Upper lobe of left lung (tissue), 6 donors: ENCODE measurements around the gene STAT5B. TPM values are rescaled to one million over a fixed set of nuclear protein-coding genes. Genes with fewer than 3 reads are reported as not detected.
A peak's percentile ranks its signal among the peaks of the same experiment; 100 is the strongest.
"Not testable (repeated sequence)": the region's sequence is repeated elsewhere in the genome, so short reads cannot be mapped to it uniquely, and the experiment has no call there.

Source experiments
- ATAC-seq, 2 donors: fragments of 200-7000 bp; cut with Tn5 transposase; one replicate each; pipeline ENCODE4 v1.9.1; 2022; ENCODE audit warnings: mild to moderate bottlenecking in 2 of 2, moderate library complexity in 2 of 2; ENCODE audit not compliant: low FRiP score in 2 of 2
- DNase-seq, 2 donors: peaks; one replicate each; pipeline ENCODE4 v3.0.0-alpha.2; 2019 to 2020
- H3K27ac ChIP-seq, 4 donors: fragments of 200-600 bp; sonication (generic); one replicate each; pipeline ENCODE4 v1.5.1; 2016 to 2019
- H3K27me3 ChIP-seq, 4 donors: fragments of 200-600 bp; sonication (generic); one replicate each; pipeline ENCODE4 v1.5.1; 2017 to 2019
- H3K36me3 ChIP-seq, 4 donors: fragments of 200-600 bp; sonication (generic); one replicate each; pipeline ENCODE4 v1.5.1; 2016 to 2019
- H3K4me1 ChIP-seq, 4 donors: fragments of 200-600 bp; sonication (generic); one replicate each; pipeline ENCODE4 v1.5.1; 2018 to 2019
- H3K4me3 ChIP-seq, 4 donors: fragments of 200-600 bp; sonication (generic); one replicate each; pipeline ENCODE4 v1.5.1; 2017 to 2019; ENCODE audit warnings: mild to moderate bottlenecking in 2 of 4, moderate library complexity in 1 of 4
- H3K9me3 ChIP-seq, 4 donors: fragments of 200-600 bp; sonication (generic); one replicate each; pipeline ENCODE4 v1.5.1; 2018 to 2019
- EP300 ChIP-seq, 4 donors: sonication (generic); formaldehyde crosslinking; IDR thresholded peaks; one replicate each; pipeline ENCODE4 v1.5.1; 2017; ENCODE audit warnings: antibody characterized with exemption in 4 of 4, control low read depth in 2 of 4
- POLR2A ChIP-seq, 4 donors: fragments of 450-650 bp; IDR thresholded peaks; one replicate each; pipeline ENCODE4 v1.5.1; 2016 to 2017; ENCODE audit warnings: antibody characterized with exemption in 4 of 4, mild to moderate bottlenecking in 2 of 4
- POLR2AphosphoS5 ChIP-seq, 2 donors: sonication (generic); formaldehyde crosslinking; IDR thresholded peaks; one replicate each; pipeline ENCODE4 v1.5.1; 2017; ENCODE audit warnings: antibody characterized with exemption in 2 of 2
- WGBS, 2 donors: methylation state at CpG; one replicate each; pipeline ENCODE4 v1.1.5; 2017 to 2018; 5-methylcytosine and 5-hydroxymethylcytosine counted together
- total RNA-seq, 6 donors: library from RNA; depleted of rRNA in 4 of 6; stranded (reverse); fragments of >200 nt in 4 of 6; gene quantifications; one replicate each; pipeline versions ENCODE4 v1.1.0 to v1.2.1, GENCODE V29; 2016 to 2021
- TF ChIP-seq, protein P1 (sequence below), 6 experiments: fragments of 450-650 bp in 4 of 6; fragments of 200-600 bp in 2 of 6; sonication (generic) in 2 of 6; IDR thresholded peaks; one replicate each; pipeline ENCODE4 v1.5.1; 2016 to 2019; ENCODE audit warnings: antibody characterized with exemption in 6 of 6
- donor health status: DM: no; HTN: no; CAD: no; lungs with moderate emphysema.
- donor health status: DM: no; HTN: yes; CAD: no; lungs with severe emphysema.

The STAT5B gene
- total RNA-seq, 6 donors from 2014 or later, result 48.6 to 115 (median 66.3) TPM

- no peaks in the 10 kb centered on the region for H3K9me3 ChIP-seq
- H3K27ac ChIP-seq, result peak overlapping the region; percentile 90 to 96 (median 92)
- no peaks in the 10 kb centered on the region for H3K27me3 ChIP-seq
- DNase-seq, result peak in 1 of 2 donors; percentile 46
- 95 to 96% methylated on average over 5 of the region's 5 CpGs for WGBS, 2 donors
- no peaks in the 10 kb centered on the region for H3K36me3 ChIP-seq
- no peak for TF ChIP-seq EP300 (IDR thresholded peaks at IDR 0.05)
- TF ChIP-seq, protein P1, sequence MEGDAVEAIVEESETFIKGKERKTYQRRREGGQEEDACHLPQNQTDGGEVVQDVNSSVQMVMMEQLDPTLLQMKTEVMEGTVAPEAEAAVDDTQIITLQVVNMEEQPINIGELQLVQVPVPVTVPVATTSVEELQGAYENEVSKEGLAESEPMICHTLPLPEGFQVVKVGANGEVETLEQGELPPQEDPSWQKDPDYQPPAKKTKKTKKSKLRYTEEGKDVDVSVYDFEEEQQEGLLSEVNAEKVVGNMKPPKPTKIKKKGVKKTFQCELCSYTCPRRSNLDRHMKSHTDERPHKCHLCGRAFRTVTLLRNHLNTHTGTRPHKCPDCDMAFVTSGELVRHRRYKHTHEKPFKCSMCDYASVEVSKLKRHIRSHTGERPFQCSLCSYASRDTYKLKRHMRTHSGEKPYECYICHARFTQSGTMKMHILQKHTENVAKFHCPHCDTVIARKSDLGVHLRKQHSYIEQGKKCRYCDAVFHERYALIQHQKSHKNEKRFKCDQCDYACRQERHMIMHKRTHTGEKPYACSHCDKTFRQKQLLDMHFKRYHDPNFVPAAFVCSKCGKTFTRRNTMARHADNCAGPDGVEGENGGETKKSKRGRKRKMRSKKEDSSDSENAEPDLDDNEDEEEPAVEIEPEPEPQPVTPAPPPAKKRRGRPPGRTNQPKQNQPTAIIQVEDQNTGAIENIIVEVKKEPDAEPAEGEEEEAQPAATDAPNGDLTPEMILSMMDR (IDR thresholded peaks at IDR 0.05), result no peak
- peak in 1 of 2 donors; percentile 40 for TF ChIP-seq POLR2AphosphoS5 (IDR thresholded peaks at IDR 0.05)
- TF ChIP-seq POLR2A (IDR thresholded peaks at IDR 0.05), result no peak
- no peak overlapping the region for H3K4me3 ChIP-seq
- ATAC-seq, result peak in 1 of 2 donors; percentile 8
- H3K4me1 ChIP-seq, result peaks cover 24 to 64% (median 45%) of the 10 kb centered on the region in 4 donors
Observed at GRCh38 chr17:42247734-42248133, 28.5 kb downstream of the STAT5B start.

GRCh38 chr17:42246515-42246914 lies 29.7 kb downstream of the STAT5B start:
- peaks cover 24 to 67% (median 43%) of the 10 kb centered on the region in 4 donors for H3K4me1 ChIP-seq
- DNase-seq, result no peak
- H3K4me3 ChIP-seq, result no peak overlapping the region
- WGBS, 2 donors, result 69 to 72% methylated on average over 7 of the region's 7 CpGs
- no peaks in the 10 kb centered on the region for H3K27me3 ChIP-seq
- H3K36me3 ChIP-seq, result no peaks in the 10 kb centered on the region
- H3K27ac ChIP-seq, result peak overlapping the region; percentile 9 to 96 (median 91)
- no peak for ATAC-seq
- TF ChIP-seq, protein P1 (IDR thresholded peaks at IDR 0.05), result no peak
- no peak for TF ChIP-seq POLR2AphosphoS5 (IDR thresholded peaks at IDR 0.05)
- no peak for TF ChIP-seq POLR2A (IDR thresholded peaks at IDR 0.05)
- TF ChIP-seq EP300 (IDR thresholded peaks at IDR 0.05), result no peak
- H3K9me3 ChIP-seq, result no peaks in the 10 kb centered on the region

DNA sequence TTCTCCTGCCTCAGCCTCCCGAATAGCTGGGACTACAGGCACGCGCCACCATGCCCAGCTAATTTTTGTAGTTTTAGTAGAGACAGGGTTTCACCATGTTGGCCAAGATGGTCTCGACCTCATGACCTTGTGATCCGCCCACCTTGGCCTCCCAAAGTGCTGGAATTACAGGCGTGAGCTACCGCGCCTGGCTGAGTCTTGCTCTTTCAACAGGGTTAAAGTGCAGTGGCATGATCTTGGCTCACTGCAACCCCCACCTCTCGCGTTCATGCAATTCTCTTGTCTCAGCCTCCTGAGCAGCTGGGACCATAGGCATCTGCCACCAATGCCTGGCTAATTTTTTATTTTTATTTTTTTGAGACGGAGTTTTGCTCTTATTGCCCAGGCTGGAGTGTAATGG lies 31.0 kb downstream of the STAT5B start:
- not testable (repeated sequence) for H3K27ac ChIP-seq, DNase-seq, H3K36me3 ChIP-seq, H3K4me3 ChIP-seq, H3K27me3 ChIP-seq, ATAC-seq, H3K9me3 ChIP-seq
- WGBS, 2 donors, result 92 to 95% methylated on average over 11 of the region's 11 CpGs
- peaks cover 20 to 54% (median 33%) of the 10 kb centered on the region in 4 donors for H3K4me1 ChIP-seq

DNA sequence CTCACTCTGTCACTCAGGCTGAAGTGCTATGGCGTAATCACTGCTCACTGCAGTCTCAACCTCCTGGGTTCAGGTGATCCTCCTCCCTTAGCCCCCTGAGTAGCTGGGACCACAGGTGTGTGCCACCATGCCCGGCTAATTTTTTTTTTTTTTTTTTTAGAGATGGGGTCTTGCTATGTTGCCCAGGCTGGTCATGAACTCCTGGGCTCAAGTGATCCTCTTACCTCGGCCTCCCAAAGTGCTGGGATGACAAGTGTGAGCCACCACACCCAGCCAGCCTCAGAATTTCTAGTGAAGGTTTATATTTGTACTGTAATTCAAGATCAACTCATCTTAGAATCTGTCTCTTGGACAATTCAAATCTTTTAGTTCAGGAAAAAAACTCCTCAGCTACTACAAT lies 32.1 kb downstream of the STAT5B start:
- not testable (repeated sequence) for H3K36me3 ChIP-seq, DNase-seq, H3K4me3 ChIP-seq, H3K27me3 ChIP-seq, ATAC-seq, H3K9me3 ChIP-seq, H3K27ac ChIP-seq
- WGBS, 2 donors, result 94 to 95% methylated on average over 3 of the region's 3 CpGs
- peaks cover 12 to 46% (median 22%) of the 10 kb centered on the region in 4 donors for H3K4me1 ChIP-seq

DNA sequence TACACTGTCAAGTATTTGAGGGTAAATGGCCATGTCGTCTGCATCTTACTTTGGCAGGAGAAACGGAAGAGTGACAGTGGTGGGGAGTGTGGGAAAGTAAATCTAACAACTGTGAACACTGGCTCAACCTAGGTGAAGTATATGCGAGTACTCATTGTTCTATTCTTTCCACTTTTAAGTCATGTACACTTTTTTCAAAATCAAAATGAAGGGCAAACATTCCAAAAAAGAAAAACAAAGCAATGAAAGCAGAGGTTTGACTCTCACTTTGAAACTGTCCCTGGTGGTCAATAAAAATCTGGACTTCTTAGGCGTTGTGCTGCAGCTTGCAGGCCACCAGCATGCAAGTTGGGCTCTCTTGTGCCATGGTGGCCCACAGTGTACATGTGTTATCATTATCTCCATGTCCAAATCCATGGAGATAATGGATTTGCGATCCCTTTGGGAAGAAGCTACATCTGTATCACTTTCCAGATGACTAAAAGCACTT lies 32.7 kb downstream of the STAT5B start:
- Histone ChIP-seq H3K9me3 (no peaks in the 10 kb centered on the region), H3K4me3 (no peak overlapping the region), H3K27ac (no peak overlapping the region), H3K27me3 (no peaks in the 10 kb centered on the region), H3K36me3 (no peaks in the 10 kb centered on the region), H3K4me1 (peaks cover 10 to 42% (median 19%) of the 10 kb centered on the region in 4 donors)
- ATAC-seq (no peak), DNase-seq (no peak)
- 66 to 74% methylated on average over 5 of the region's 5 CpGs for WGBS, 2 donors
- TF ChIP-seq, protein P1 (IDR thresholded peaks at IDR 0.05), result no peak
- TF ChIP-seq EP300 (IDR thresholded peaks at IDR 0.05) (no peak), POLR2AphosphoS5 (IDR thresholded peaks at IDR 0.05) (no peak), POLR2A (IDR thresholded peaks at IDR 0.05) (no peak)

GRCh38 chr17:42241871-42242270 lies 34.3 kb downstream of the STAT5B start:
- WGBS, 2 donors, result 71 to 100% methylated on average over 1 of the region's 1 CpG
- ATAC-seq (no peak), DNase-seq (no peak)
- Histone ChIP-seq H3K4me3 (no peak overlapping the region), H3K9me3 (no peaks in the 10 kb centered on the region), H3K27me3 (no peaks in the 10 kb centered on the region), H3K27ac (no peak overlapping the region), H3K36me3 (no peaks in the 10 kb centered on the region), H3K4me1 (peaks cover 3 to 26% (median 8%) of the 10 kb centered on the region in 4 donors)
- TF ChIP-seq, protein P1 (IDR thresholded peaks at IDR 0.05), result no peak
- TF ChIP-seq POLR2A (IDR thresholded peaks at IDR 0.05), result no peak
- no peak for TF ChIP-seq POLR2AphosphoS5 (IDR thresholded peaks at IDR 0.05)
- no peak for TF ChIP-seq EP300 (IDR thresholded peaks at IDR 0.05)

GRCh38 chr17:42240863-42241262 lies 35.3 kb downstream of the STAT5B start:
- not testable (repeated sequence) for H3K27ac ChIP-seq, ATAC-seq, H3K4me3 ChIP-seq, H3K36me3 ChIP-seq, DNase-seq, H3K27me3 ChIP-seq, H3K9me3 ChIP-seq
- H3K4me1 ChIP-seq, result peaks cover 0 to 21% (median 6%) of the 10 kb centered on the region in 4 donors
- WGBS, 2 donors, result 83 to 93% methylated on average over 4 of the region's 4 CpGs
